IPS DF 4.7 (cell line): ENCODE data around the gene SLC6A16.
"Not testable (repeated sequence)": the region's sequence is repeated elsewhere in the genome, so short reads cannot be mapped to it uniquely, and the experiment has no call there.

Source experiments
- DNase-seq: peaks from one replicate; pipeline ENCODE4 v3.0.0-alpha.2; 2013; ENCODE audit warnings: low spot score; ENCODE audit errors: extremely low read depth

The SLC6A16 gene

GRCh38 chr19:49344505-49345423, 19.8 kb upstream of the SLC6A16 start:
- DNase-seq: no peak

- no peak for DNase-seq
Measured at GRCh38 chr19:49343123-49343522, 18.1 kb upstream of the SLC6A16 start.

GRCh38 chr19:49342291-49342721, 17.3 kb upstream of the SLC6A16 start:
- no peak for DNase-seq

GRCh38 chr19:49340865-49341718, 16.1 kb upstream of the SLC6A16 start:
- DNase-seq: no peak

GRCh38 chr19:49340069-49340864, 15.3 kb upstream of the SLC6A16 start:
- no peak for DNase-seq

GRCh38 chr19:49339301-49340068, 14.5 kb upstream of the SLC6A16 start:
- no peak for DNase-seq

GRCh38 chr19:49338691-49339300, 13.8 kb upstream of the SLC6A16 start:
- DNase-seq: no peak

GRCh38 chr19:49338023-49338677, 13.2 kb upstream of the SLC6A16 start:
- no peak for DNase-seq

GRCh38 chr19:49337267-49338022, 12.5 kb upstream of the SLC6A16 start:
- DNase-seq: no peak

GRCh38 chr19:49336482-49337266, 11.7 kb upstream of the SLC6A16 start:
- DNase-seq: no peak

- DNase-seq: no peak
Measured at GRCh38 chr19:49335784-49336481, 10.9 kb upstream of the SLC6A16 start.

GRCh38 chr19:49335071-49335783, 10.2 kb upstream of the SLC6A16 start, which contains the start of gene CD37:
CD37 (plus strand) TSS chr19:49335406; CDS start chr19:49335541, 135 bp downstream.
- DNase-seq: no peak

GRCh38 chr19:49333811-49334288, 8.9 kb upstream of the SLC6A16 start:
- DNase-seq: no peak

- DNase-seq: no peak
Measured at GRCh38 chr19:49333418-49333805, 8.4 kb upstream of the SLC6A16 start.

- DNase-seq: not testable (repeated sequence)
Measured at GRCh38 chr19:49332691-49333417, 7.9 kb upstream of the SLC6A16 start.

- DNase-seq: no peak
Measured at GRCh38 chr19:49331616-49332055, 6.6 kb upstream of the SLC6A16 start.
